Thymus (tissue), 11 donors: ENCODE data around the gene LINS1. TPM values are rescaled to one million over a fixed set of nuclear protein-coding genes. Genes with fewer than 3 reads are reported as not detected.
"Not testable (repeated sequence)": the region's sequence is repeated elsewhere in the genome, so short reads cannot be mapped to it uniquely, and the experiment has no call there.

Experiments
- DNase-seq, 9 donors: peaks; one replicate each; pipeline ENCODE4 v3.0.0-alpha.2; 2013; ENCODE audit warnings: low spot score in 9 of 9, low read depth in 6 of 9, missing footprints in 1 of 9
- H3K27ac ChIP-seq, 2 donors: one replicate each; pipeline ENCODE4 v1.5.1; 2013; ENCODE audit warnings: control low read depth in 1 of 2, low read depth in 1 of 2, low read length in 1 of 2, mild to moderate bottlenecking in 1 of 2, moderate library complexity in 1 of 2
- H3K27me3 ChIP-seq, 2 donors: one replicate each; pipeline ENCODE4 v1.5.1; 2013; ENCODE audit warnings: low read length in 1 of 2; ENCODE audit not compliant: control insufficient read depth in 2 of 2, insufficient read depth in 1 of 2
- H3K36me3 ChIP-seq, 2 donors: one replicate each; pipeline ENCODE4 v1.5.1; 2013; ENCODE audit warnings: low read length in 1 of 2, mild to moderate bottlenecking in 1 of 2, moderate library complexity in 1 of 2; ENCODE audit not compliant: control insufficient read depth in 2 of 2, insufficient read depth in 2 of 2
- H3K4me1 ChIP-seq, 2 donors: one replicate each; pipeline ENCODE4 v1.5.1; 2013; ENCODE audit warnings: low read length in 2 of 2; ENCODE audit not compliant: control insufficient read depth in 2 of 2, insufficient read depth in 2 of 2
- H3K4me3 ChIP-seq, 2 donors: one replicate each; pipeline ENCODE4 v1.5.1; 2013; ENCODE audit warnings: low read length in 2 of 2, control low read depth in 1 of 2, mild to moderate bottlenecking in 1 of 2
- H3K9me3 ChIP-seq, 2 donors: one replicate each; pipeline ENCODE4 v1.5.1; 2013; ENCODE audit warnings: low read length in 1 of 2, mild to moderate bottlenecking in 1 of 2; ENCODE audit not compliant: control insufficient read depth in 2 of 2, insufficient read depth in 1 of 2
- WGBS: extraction: QIAGEN DNeasy Blood & Tissue Kit; methylation state at CpG from one replicate; pipeline ENCODE4 v1.1.7; 2013; 5-methylcytosine and 5-hydroxymethylcytosine counted together
- polyA plus RNA-seq: library from polyadenylated mRNA; stranded (reverse); fragments of 200-250 nt; gene quantifications from one replicate; pipeline ENCODE4 v1.2.3, GENCODE V29; 2013
- total RNA-seq: library from RNA; stranded (reverse); fragments of 120-200 nt; gene quantifications from one replicate; pipeline ENCODE4 v1.2.4, GENCODE V29; 2013
- donor health status: healthy.

LINS1 gene
- total and polyA plus RNA-seq, 2 donors = 19.1 to 29.9 TPM

DNA sequence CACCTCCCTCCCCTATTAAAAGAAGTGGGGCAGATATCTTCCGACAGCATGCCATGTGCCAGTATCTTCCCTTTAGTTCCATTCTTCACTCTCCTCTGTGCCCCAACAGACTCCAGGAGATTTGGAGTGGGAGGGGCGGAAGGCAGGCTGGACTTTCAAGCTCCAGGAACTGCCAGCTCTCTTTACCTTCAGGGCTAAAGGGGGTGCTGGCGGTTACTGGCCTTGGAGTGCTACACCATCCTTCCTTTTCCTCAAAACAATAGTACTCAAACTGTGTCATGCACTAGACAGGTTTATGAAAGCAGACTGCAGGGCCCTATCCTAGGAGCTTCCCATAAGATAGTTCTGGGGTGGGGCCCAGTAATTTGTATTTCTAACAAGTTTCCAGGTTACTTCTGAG lies 6.0 kb downstream of the LINS1 start:
- H3K27ac ChIP-seq = peak overlapping the region in 1 of 2 donors; percentile 46
- H3K27me3 ChIP-seq = no peaks in the 10 kb centered on the region
- peaks cover 0 to 2% of the 10 kb centered on the region in 2 donors for H3K36me3 ChIP-seq
- DNase-seq = no peak
- H3K4me1 ChIP-seq = peaks cover 15 to 33% of the 10 kb centered on the region in 2 donors
- WGBS = 95% methylated on average over 3 of the region's 3 CpGs
- H3K4me3 ChIP-seq = no peak overlapping the region
- H3K9me3 ChIP-seq = no peaks in the 10 kb centered on the region

DNA sequence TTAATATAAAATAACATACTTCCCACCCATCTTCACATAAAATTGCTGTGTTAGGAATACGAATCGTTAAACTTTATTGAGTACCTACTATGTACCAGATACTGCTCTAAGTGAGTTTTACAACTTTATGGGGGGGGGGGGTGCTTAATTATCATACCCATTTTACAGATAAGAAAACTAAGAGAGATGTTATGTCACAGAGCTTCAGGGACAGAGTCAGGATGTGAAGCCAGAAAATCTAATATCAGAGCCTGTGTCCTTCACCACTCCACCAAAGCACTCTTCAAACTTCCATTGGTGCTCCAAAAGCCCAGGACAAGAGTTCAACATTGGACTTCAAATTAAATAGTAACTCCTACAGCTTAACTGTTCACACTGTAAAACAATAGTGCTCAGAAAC lies 8.6 kb downstream of the LINS1 start:
- peaks cover 12 to 19% of the 10 kb centered on the region in 2 donors for H3K4me1 ChIP-seq
- no peaks in the 10 kb centered on the region for H3K9me3 ChIP-seq
- H3K36me3 ChIP-seq = peaks cover 0 to 2% of the 10 kb centered on the region in 2 donors
- H3K27ac ChIP-seq = no peak overlapping the region
- no peaks in the 10 kb centered on the region for H3K27me3 ChIP-seq
- no peak for DNase-seq
- WGBS = 98% methylated on average over 2 of the region's 2 CpGs
- H3K4me3 ChIP-seq = no peak overlapping the region

GRCh38 chr15:100592898-100593297 lies 9.1 kb downstream of the LINS1 start:
- no peaks in the 10 kb centered on the region for H3K27me3 ChIP-seq
- H3K4me1 ChIP-seq = peaks cover 12 to 19% of the 10 kb centered on the region in 2 donors
- WGBS = 95% methylated on average over 3 of the region's 3 CpGs
- no peak overlapping the region for H3K27ac ChIP-seq
- DNase-seq = no peak
- peaks cover 0 to 2% of the 10 kb centered on the region in 2 donors for H3K36me3 ChIP-seq
- H3K9me3 ChIP-seq = peaks cover 0 to 3% of the 10 kb centered on the region in 2 donors
- H3K4me3 ChIP-seq = no peak overlapping the region

DNA sequence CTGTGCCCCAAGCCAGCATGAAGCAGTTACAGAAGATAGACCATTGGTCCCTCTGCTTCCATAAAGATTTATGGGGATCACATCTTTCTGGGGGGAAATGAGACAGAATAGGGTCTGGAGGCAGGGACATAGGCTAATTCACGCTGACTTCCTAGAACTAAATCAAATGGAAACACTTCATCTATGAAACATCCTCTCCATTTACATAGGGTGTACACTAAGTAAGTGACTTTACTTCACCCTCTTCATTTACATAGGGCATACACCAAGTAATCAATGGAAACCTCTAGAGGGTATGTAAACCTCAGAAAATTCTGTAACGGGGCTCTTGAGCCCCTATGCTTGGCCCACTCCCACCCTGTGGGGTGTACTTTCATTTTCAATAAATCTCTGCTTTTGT lies 10.1 kb downstream of the LINS1 start:
- peaks cover 7 to 11% of the 10 kb centered on the region in 2 donors for H3K4me1 ChIP-seq
- H3K4me3 ChIP-seq = no peak overlapping the region
- peaks cover 0 to 2% of the 10 kb centered on the region in 2 donors for H3K36me3 ChIP-seq
- peaks cover 0 to 5% of the 10 kb centered on the region in 2 donors for H3K9me3 ChIP-seq
- H3K27me3 ChIP-seq = no peaks in the 10 kb centered on the region
- H3K27ac ChIP-seq = no peak overlapping the region
- over 99% methylated on average over 2 of the region's 2 CpGs for WGBS
- DNase-seq = no peak

DNA sequence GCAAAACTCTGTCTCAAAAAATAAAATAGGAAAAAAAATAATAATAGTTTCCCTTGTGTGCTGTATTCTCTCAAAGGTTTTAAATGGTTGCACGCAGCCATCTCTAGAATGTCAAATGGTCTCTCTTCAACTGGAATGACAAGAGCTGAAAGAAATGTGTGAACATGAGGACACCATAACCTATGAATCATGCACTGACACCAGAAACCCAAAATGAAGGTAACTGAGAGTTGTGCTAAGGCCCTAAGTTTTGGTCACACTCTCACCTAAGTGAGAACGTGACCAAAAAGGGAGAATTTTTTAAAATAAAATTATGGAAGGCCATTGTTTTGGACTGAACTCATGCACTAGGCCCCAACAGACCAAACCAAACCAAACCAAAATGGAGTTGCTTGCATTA lies 10.8 kb downstream of the LINS1 start:
- H3K36me3 ChIP-seq, H3K27ac ChIP-seq, H3K9me3 ChIP-seq, DNase-seq, H3K4me3 ChIP-seq, H3K27me3 ChIP-seq, H3K4me1 ChIP-seq: not testable (repeated sequence)
- WGBS = 100% methylated on average over 2 of the region's 2 CpGs

GRCh38 chr15:100588638-100589242 lies 13.2 kb downstream of the LINS1 start:
- H3K4me1 ChIP-seq = no peaks in the 10 kb centered on the region
- no peaks in the 10 kb centered on the region for H3K27me3 ChIP-seq
- WGBS = 45% methylated on average over 1 of the region's 1 CpG
- H3K36me3 ChIP-seq = peaks cover 0 to 5% of the 10 kb centered on the region in 2 donors
- DNase-seq = peak in 1 of 9 donors; percentile 20
- H3K27ac ChIP-seq = no peak overlapping the region
- H3K4me3 ChIP-seq = no peak overlapping the region
- peaks cover 0 to 5% of the 10 kb centered on the region in 2 donors for H3K9me3 ChIP-seq

GRCh38 chr15:100580414-100580813 lies 21.6 kb downstream of the LINS1 start:
- Histone ChIP-seq H3K4me1 (no peaks in the 10 kb centered on the region), H3K9me3 (no peaks in the 10 kb centered on the region), H3K36me3 (no peaks in the 10 kb centered on the region), H3K27me3 (no peaks in the 10 kb centered on the region), H3K4me3 (no peak overlapping the region), H3K27ac (peak overlapping the region in 1 of 2 donors; percentile 45)
- 74% methylated on average over 4 of the region's 4 CpGs for WGBS
- peak in 4 of 9 donors; percentile 5 to 57 (median 20) for DNase-seq

DNA sequence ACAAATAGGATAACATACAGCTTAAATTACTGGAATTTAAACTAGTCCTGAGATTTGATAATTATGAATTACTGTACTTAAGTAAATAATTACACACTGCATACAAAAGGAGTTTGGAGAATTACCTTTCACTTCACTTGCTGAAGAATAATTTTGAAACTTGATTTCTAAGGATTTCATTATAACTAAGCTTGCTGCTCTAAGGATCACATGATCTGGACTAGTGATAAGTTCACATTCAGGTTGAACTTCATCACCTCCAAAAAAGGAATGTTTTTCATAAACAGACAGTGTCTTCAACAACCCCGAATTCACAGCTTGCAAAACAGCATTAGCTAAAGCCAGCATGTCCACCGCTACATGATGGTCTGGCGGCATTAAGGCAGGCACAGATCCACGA lies 28.5 kb downstream of the LINS1 start:
- Histone ChIP-seq H3K4me3 (no peak overlapping the region), H3K9me3 (no peaks in the 10 kb centered on the region), H3K36me3 (peaks cover 14 to 26% of the 10 kb centered on the region in 2 donors), H3K4me1 (no peaks in the 10 kb centered on the region), H3K27ac (no peak overlapping the region), H3K27me3 (no peaks in the 10 kb centered on the region)
- no peak for DNase-seq
- 97% methylated on average over 4 of the region's 4 CpGs for WGBS

DNA sequence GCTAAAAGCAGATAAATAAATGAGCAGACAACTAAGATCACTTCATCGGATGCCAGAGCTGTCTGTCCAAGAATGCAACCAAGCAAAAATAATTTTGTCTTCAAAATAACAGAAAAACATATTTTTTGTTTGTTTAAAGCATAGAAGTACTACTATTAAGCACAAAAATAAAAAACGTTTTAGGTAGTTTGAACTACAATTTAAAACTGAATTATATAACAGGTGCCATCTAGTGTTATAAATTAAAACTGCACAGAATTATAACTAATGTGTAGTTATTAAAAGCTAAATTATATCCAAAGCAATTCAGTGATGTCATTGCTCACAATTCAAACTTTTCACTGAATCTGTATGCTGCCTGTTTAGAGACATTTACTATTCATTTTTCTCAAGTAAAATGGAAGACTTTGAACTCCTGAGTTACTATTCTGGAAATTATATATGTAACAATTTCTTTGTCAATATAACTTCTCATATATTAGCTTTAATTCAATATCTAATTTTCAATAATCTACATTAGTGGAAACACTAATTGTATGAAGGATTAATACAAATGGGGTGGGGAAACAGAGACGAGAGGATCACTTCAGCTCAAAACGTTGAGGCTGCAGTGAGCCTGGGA lies 29.5 kb downstream of the LINS1 start:
- Histone ChIP-seq H3K4me1 (no peaks in the 10 kb centered on the region), H3K36me3 (peaks cover 19 to 29% of the 10 kb centered on the region in 2 donors), H3K27ac (no peak overlapping the region), H3K9me3 (no peaks in the 10 kb centered on the region), H3K4me3 (no peak overlapping the region), H3K27me3 (no peaks in the 10 kb centered on the region)
- WGBS = 78% methylated on average over 4 of the region's 4 CpGs
- DNase-seq = no peak
